ENCODE measurements around the gene GJC2.

DNA sequence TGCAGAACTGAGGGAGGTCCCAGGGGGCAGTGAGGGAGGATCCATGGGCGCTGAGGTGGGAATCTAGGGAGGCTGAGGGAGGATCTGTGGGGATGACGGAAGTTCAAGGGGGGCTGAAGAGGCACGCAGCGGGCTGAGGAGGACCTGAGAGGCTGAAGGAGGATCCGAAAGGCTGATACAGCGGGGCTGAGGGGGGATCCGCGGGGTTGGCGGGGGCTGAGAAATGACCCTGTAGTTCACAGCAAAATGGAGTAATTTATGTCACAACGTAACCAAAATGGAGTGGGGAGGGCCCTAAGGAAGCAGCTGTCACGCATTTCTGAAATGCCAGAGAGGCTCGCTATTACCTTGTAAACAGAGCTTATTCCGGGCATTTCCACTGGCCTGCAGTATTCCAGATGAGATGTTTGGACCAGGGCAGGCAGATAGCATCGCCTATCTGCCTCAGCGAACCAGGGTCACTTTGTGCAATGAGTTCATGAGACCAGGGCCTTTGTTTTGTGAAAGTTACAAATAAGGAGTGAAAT lies 39.7 kb upstream of the GJC2 start:
- TF ChIP-seq POLR2A (IDR thresholded peaks at IDR 0.05; ENCODE audit: low read depth, low read length) = no peak
- TF ChIP-seq EZH2 (IDR thresholded peaks at IDR 0.05; ENCODE audit: borderline replicate concordance, low read depth, low read length, severe bottlenecking) = no peak
- TF ChIP-seq, protein P1, sequence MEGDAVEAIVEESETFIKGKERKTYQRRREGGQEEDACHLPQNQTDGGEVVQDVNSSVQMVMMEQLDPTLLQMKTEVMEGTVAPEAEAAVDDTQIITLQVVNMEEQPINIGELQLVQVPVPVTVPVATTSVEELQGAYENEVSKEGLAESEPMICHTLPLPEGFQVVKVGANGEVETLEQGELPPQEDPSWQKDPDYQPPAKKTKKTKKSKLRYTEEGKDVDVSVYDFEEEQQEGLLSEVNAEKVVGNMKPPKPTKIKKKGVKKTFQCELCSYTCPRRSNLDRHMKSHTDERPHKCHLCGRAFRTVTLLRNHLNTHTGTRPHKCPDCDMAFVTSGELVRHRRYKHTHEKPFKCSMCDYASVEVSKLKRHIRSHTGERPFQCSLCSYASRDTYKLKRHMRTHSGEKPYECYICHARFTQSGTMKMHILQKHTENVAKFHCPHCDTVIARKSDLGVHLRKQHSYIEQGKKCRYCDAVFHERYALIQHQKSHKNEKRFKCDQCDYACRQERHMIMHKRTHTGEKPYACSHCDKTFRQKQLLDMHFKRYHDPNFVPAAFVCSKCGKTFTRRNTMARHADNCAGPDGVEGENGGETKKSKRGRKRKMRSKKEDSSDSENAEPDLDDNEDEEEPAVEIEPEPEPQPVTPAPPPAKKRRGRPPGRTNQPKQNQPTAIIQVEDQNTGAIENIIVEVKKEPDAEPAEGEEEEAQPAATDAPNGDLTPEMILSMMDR (IDR thresholded peaks at IDR 0.05; ENCODE audit: extremely low read depth in 1 of 2, insufficient read depth in 1 of 2, low read depth in 1 of 2, low read length in 2 of 2) = no peak
- no peak for TF ChIP-seq POLR2AphosphoS5 (IDR thresholded peaks at IDR 0.05; ENCODE audit: insufficient read depth, low read depth, low read length)
- no peak for TF ChIP-seq FOS (IDR thresholded peaks at IDR 0.05; ENCODE audit: borderline replicate concordance, insufficient read depth, low read length)
- no peak for TF ChIP-seq JUN (IDR thresholded peaks at IDR 0.05; ENCODE audit: borderline replicate concordance, insufficient read depth, insufficient read length, low read depth)
- no peak for TF ChIP-seq MAX (IDR thresholded peaks at IDR 0.05; ENCODE audit: insufficient read depth, insufficient read length)

Measured in endothelial cell of umbilical vein (primary cell).